ENCODE measurements around the gene TLK2.
"Not testable (repeated sequence)": the region's sequence is repeated elsewhere in the genome, so short reads cannot be mapped to it uniquely, and the experiment has no call there.

Gene TLK2

GRCh38 chr17:62482553-62482952, 3.9 kb downstream of the TLK2 start:
- in situ Hi-C loops (cut with MboI; ENCODE audit: low sequenced_read_pairs) = not testable (repeated sequence)

- in situ Hi-C loops (cut with MboI; ENCODE audit: low sequenced_read_pairs) = not testable (repeated sequence)
These were observed 12.4 kb downstream of the TLK2 start for GRCh38 chr17:62490990-62491389.

GRCh38 chr17:62493049-62493655, 14.5 kb downstream of the TLK2 start:
- in situ Hi-C loops (cut with MboI; ENCODE audit: low sequenced_read_pairs) = not testable (repeated sequence)

GRCh38 chr17:62494073-62494472, 15.4 kb downstream of the TLK2 start:
- in situ Hi-C loops (cut with MboI; ENCODE audit: low sequenced_read_pairs) = not testable (repeated sequence)

- in situ Hi-C loops (cut with MboI; ENCODE audit: low sequenced_read_pairs) = not testable (repeated sequence)
These were observed 17.7 kb downstream of the TLK2 start for GRCh38 chr17:62496344-62496743.

GRCh38 chr17:62498796-62499195, 20.2 kb downstream of the TLK2 start:
- in situ Hi-C loops (cut with MboI; ENCODE audit: low sequenced_read_pairs) = not testable (repeated sequence)

- in situ Hi-C loops (cut with MboI; ENCODE audit: low sequenced_read_pairs) = not testable (repeated sequence)
These were observed 21.8 kb downstream of the TLK2 start for GRCh38 chr17:62500463-62500862.

- in situ Hi-C loops (cut with MboI; ENCODE audit: low sequenced_read_pairs) = not testable (repeated sequence)
These were observed 26.2 kb downstream of the TLK2 start for GRCh38 chr17:62504857-62505256.

GRCh38 chr17:62507191-62507836, 28.7 kb downstream of the TLK2 start:
- in situ Hi-C loops (cut with MboI; ENCODE audit: low sequenced_read_pairs) = not testable (repeated sequence)

GRCh38 chr17:62510247-62510819, 31.7 kb downstream of the TLK2 start:
- in situ Hi-C loops (cut with MboI; ENCODE audit: low sequenced_read_pairs) = not testable (repeated sequence)

GRCh38 chr17:62511014-62511413, 32.4 kb downstream of the TLK2 start:
- in situ Hi-C loops (cut with MboI; ENCODE audit: low sequenced_read_pairs) = not testable (repeated sequence)

- in situ Hi-C loops (cut with MboI; ENCODE audit: low sequenced_read_pairs) = not testable (repeated sequence)
These were observed 37.8 kb downstream of the TLK2 start for GRCh38 chr17:62516376-62516775.

GRCh38 chr17:62521295-62521694, 42.7 kb downstream of the TLK2 start:
- in situ Hi-C loops (cut with MboI; ENCODE audit: low sequenced_read_pairs) = not testable (repeated sequence)

- in situ Hi-C loops (cut with MboI; ENCODE audit: low sequenced_read_pairs) = not testable (repeated sequence)
These were observed 45.5 kb downstream of the TLK2 start for GRCh38 chr17:62524077-62524476.

- in situ Hi-C loops (cut with MboI; ENCODE audit: low sequenced_read_pairs) = not testable (repeated sequence)
These were observed 46.7 kb downstream of the TLK2 start for GRCh38 chr17:62525317-62525716.

GRCh38 chr17:62530936-62531335, 52.3 kb downstream of the TLK2 start:
- in situ Hi-C loops (cut with MboI; ENCODE audit: low sequenced_read_pairs) = not testable (repeated sequence)

- in situ Hi-C loops (cut with MboI; ENCODE audit: low sequenced_read_pairs) = not testable (repeated sequence)
These were observed 57.9 kb downstream of the TLK2 start for GRCh38 chr17:62536557-62536956.

GRCh38 chr17:62541073-62541472, 62.4 kb downstream of the TLK2 start:
- in situ Hi-C loops (cut with MboI; ENCODE audit: low sequenced_read_pairs) = not testable (repeated sequence)

- in situ Hi-C loops (cut with MboI; ENCODE audit: low sequenced_read_pairs) = not testable (repeated sequence)
These were observed 64.7 kb downstream of the TLK2 start for GRCh38 chr17:62543278-62543775.

GRCh38 chr17:62546066-62546465, 67.4 kb downstream of the TLK2 start:
- in situ Hi-C loops (cut with MboI; ENCODE audit: low sequenced_read_pairs) = not testable (repeated sequence)

- in situ Hi-C loops (cut with MboI; ENCODE audit: low sequenced_read_pairs) = not testable (repeated sequence)
These were observed 74.4 kb downstream of the TLK2 start for GRCh38 chr17:62552851-62553659.
